NCI-H2171 (cell line): ENCODE results near the gene CS.
"Not testable (repeated sequence)": the region's sequence is repeated elsewhere in the genome, so short reads cannot be mapped to it uniquely, and the experiment has no call there.

Source experiments
- DNase-seq: peaks from one replicate; lab custom pipeline; 2025; lab: John Stamatoyannopoulos, UW

The CS gene

DNA sequence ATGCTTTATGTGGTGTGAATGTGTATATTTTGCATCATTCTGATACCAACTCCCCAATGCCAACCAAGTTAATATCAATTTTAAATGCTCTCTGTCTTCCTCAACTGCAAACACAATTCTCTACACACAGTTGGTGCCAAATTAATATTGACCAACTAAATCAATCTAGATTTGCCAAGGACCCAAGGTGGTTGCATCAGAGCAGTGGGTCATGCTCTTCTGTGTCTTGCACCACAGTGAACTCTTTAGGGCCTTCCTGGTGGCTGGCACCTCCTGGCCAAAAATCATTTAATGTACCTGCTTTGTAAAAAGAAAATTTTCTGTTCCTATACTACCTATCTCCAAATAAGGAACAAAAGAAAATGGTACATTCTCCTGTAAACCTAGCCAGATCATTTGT lies 19.3 kb downstream of the CS start:
- DNase-seq, result no peak

DNA sequence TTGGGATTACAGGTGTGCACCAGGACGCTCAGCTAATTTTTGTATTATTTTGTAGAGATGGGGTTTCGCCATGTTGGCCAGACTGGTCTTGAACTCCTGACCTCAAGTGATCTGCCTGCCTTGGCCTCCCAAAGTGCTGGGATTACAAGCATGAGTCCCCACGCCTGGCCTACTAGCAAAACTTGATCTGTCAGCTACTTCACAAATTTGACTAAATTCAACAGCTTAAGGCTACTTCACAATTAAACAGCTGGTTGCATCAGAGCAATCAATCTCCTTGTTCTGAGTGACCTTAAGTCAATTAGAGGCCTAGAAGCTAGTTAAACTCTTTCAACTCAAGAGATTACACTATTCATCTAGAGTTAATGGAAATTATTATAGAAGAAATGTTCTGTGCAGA lies 21.2 kb downstream of the CS start:
- DNase-seq, result no peak

DNA sequence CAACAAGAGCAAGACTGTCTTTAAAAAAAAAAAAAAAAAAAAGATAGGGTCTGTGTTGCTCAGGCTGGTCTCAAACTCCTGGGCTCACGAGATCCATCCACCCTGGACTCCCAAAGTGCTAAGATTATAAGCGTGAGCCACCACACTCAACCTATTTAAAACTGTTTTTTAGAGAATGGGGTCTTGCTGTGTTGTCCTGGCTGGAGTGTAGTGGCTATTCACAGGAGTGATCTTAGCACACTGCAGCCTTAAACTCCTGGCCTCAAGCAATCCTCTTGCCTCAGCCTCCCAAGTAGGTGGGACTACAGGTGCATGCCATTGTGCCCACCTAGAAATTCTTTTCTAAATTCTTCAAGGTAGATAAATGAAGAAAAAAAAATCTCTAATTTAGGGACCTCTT lies 25.8 kb downstream of the CS start:
- DNase-seq, result no peak

DNA sequence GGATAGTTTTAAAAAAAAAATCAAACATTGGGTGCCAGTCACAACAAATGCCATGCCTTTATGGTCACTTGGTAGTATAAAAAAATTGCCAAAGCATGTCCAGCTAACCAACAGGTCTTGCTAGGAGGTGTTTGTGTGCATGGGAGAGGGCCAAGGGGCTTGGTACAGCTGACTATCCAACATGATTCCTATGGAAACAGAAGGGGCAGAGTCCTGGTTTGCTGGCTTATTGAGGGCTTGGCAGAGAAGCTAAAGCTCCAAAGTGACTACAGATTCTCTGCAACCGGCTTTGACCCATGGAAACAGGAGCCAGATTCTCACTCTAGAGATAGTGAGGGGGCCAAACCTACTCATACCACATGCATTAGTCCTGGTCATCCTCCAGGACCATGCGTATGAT lies 27.7 kb downstream of the CS start:
- not testable (repeated sequence) for DNase-seq

DNA sequence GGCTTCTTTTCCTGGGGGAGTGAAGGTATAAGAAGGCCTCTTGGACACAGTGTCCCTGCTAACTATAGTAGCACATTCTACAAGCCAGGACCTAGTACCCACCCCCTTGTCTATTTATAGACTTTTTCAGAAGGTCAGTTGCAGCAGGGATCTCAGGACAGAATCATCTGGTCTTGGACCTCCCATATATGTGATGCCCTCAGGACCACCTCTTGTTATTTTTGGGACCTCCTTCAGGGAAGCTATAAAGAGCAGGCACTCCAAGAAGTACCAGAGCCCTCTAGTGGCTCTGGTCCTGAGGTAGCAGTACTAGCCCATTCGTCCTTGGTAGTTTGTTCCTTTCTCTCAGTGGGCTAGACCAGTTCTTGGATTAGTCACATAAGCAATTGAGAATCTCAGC lies 29.1 kb downstream of the CS start:
- no peak for DNase-seq

DNA sequence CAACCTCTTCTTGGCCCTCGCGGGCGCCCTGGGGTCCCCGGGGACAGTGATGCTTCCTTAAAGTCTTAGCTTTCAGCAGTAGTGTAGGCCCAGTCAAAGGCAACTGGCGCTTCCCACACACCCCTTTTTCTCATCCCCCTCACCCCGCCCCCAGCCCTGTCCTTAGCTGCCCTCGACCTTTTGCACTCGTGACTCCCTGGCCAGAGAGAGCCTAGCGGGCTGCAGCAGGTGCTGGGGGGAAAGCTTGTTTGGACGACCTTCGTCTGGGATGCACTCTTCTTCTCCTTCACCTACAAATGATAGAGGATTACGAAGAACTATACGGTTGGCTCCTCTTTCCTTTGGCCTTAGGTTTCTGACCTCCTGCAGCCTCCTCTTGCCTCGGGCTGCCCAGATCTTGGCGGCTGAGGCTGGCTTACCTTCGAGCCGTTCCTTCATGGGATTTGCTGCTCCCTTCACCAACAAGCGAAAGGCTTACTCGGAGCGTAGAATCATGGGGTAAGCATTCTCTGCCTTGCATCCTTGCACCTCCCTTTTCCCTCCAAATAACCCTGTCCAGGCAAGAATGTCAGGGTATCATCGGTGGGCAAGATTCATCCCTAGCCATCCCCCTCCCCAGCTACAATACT lies 32.6 kb downstream of the CS start:
- DNase-seq, result no peak

DNA sequence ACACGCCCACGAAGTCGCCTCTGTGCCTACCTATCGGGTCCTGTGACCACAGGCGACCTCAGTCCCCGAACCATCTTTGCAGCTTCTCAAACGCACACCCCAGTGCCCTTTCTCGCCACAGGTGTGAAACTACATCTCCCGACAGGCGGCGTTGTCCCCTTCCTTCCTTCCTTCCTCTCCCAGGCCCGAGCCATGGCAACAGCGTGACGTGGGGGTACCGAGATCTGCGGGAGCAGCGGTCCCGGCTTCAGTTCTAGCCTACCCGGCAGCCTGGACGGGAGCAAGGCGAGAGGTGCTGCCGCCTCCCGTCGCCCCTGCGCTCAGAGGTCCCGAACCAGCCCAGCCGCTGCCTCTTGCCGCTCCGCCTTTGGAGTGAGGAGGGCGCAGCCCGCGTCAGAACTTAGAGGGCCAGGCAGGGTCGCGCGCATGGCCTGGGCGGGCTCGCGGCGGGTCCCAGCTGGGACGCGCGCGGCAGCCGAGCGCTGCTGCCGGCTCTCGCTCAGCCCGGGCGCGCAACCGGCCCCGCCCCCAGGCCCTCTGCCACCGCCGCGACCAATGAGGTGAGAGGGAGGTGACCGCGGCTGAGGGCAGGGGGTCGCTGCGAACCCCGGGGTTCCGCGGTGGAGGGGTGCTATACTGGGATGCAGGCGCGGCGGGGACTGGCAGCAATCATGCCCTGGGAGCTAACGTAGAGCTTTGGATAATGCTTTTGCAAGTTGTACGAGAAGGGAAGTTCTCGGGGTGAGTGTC lies 33.3 kb downstream of the CS start, which contains the start of gene COQ10A:
TSS of gene COQ10A (plus strand) at position 250 of the 750 bp plus-strand sequence. CDS start at position 427, 177 bp downstream.
- DNase-seq, result peak; percentile 82

DNA sequence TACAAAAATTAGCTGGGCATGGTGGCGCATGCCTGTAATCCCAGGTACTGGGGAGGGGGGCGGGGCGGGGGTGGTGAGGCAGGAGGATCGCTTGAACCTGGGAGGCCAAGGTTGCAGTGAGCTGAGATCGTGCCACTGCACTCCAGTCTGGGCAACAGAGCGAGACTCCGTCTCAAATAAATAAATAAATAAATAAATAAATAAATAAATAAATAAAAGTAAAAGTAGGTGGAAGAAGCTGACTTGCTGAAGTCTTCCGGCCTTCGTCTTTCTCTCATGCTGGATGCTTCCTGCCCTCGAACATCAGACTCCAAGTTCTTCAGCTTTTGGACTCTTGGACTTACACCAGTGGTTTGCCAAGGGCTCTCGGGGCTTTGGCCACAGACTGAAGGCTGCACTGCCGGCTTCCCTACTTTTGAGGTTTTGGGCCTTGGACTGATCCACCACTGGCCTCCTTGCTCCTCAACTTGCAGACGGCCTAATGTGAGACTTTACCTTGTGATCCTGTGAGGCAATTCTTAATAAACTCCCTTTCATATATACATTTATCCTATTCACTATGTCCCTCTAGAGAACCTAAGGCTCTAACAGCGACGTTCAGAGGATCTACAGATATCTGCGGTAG lies 34.0 kb downstream of the CS start:
- not testable (repeated sequence) for DNase-seq

DNA sequence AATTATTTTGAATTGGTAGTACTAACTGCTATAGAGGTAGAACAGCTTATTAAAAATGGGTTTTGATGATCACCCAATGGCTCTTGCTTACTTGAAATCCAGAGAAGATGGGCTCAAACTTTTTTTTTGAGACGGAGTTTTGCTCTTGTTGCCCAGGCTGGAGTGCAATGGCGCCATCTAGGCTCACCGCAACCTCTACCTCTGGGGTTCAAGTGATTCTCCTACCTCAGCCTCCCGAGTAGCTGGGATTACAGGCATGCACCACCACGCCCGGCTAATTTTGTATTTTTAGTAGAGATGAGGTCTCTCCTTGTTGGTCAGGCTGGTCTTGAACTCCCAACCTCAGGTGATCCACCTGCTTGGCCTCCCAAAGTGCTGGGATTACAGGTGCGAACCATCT lies 37.2 kb downstream of the CS start:
- DNase-seq, result not testable (repeated sequence)

DNA sequence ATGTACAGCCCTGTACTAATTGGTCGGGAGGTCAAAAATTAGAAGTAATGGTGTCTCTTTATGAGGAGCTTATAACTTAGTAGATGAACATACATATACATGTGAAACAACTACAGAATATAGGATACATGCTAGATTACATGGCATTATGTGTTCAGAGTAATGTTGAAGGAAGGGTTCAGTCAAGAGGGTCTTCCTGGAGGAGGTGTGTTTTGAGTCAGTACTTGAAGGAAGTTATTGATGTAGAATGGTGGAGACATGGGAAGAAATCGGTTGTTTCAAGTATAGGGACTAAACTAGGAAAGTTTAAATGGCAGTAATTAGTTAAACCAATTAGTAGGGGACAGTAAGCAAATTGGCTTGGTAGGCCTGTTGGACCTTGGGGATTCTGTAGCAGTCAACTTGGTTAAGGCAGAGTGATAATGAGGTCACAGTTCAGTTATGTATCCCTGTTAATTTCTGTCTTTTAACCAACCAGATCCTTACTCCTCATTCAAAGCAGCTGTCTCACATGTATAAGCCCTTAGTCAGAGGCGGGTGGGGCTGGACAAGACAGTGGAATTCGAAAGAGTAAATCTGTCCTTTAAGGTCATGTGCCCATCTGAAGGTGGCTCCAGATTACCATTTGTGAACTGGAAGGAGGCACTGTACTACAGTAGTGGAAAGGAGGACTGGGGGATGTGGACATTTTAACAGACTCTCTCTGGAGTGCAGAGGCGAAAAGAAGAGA lies 38.5 kb downstream of the CS start:
- DNase-seq, result no peak

DNA sequence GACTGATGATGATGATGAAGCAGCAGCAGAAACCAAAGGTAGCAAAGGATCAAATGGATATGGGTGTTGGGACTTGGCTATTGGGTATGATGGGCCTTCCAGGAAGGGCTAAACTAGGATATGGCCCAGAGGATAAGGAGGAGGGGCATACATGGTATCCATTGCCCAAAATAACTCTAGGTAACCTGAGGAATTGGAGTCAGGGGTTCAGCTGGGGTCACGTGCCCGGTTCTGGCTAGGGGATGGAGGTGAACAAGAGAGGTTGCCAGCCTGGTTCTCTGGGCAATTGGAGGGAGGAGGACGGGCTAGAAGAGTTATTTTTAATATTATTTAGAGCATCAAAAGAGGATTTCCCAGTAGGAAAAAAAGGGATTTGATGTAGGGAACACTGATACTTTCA lies 39.2 kb downstream of the CS start:
- DNase-seq, result no peak

DNA sequence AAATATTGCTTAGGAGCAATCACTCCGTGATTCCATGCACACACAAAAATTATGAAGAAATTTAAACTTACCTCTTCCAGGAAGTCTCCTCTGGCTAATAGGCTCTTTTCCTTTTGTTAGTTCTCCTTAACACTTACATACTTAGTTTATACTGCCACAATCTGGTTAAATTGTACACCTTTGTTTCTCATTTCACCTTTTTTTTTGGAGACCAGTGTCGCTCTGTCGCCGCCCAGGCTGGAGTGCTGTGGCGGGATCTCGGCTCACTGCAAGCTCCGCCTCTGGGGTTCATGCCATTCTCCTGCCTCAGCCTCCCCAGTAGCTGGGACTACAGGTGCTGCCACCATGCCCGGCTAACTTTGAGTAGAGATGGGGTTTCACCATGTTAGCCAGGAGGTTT lies 39.8 kb downstream of the CS start:
- no peak for DNase-seq

DNA sequence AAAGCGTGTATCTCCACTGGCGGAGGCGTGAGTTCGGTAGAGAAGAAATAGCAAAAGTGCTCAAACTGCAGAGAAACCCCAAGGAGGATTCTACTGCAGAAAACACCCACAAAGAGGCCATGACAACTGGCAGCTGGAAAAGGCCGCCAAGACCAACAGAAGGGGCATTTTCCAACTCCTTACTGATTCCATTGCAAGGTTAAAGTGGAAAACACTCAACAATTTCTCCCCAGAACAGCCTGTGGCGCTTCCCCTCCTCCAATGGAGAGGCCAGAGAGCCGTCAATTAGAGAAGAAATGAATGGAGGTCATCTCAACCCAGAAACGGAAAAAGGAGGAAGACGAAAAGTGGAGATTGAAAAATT lies 41.3 kb downstream of the CS start:
- DNase-seq, result no peak

DNA sequence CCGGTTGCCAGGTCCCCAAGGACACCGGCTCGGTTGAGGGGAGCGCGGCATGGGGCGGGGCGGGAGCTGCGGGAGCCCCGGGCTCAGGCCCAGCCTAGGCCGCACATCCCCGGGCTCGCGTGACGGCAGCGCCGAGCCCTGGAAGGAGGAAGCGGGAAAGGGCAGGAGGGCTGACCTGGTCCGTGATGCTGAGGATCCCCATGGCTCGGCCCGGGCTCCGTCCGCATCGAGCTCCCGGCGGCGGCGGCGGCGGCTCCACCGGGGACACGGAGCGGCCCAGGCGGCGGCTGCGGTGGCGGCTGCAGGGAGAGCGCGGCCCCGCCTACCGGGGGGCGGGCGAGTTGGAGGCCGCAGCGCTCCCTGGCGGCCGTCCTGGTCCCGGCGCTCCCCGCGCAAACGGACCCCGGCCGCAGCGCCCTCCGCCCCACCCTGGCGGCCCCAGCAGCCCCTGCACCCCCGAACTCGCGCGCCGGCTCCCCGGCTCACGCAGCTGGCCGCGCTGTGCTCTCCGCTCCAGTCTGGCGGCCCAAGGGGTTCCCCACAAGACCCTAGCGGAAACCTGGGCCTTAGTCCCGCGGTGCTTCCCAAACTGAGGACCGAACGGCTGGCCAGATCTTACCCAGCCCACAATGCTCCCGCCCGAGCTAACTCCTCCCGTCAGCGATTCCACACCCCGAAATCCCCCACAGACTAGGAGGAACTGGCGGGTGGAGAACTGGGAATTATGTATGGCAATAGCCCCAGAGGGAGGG lies 41.9 kb downstream of the CS start, which contains the start of gene ANKRD52:
TSS of gene ANKRD52 (minus strand) at position 317 of the 752 bp plus-strand sequence. CDS start at position 202, 115 bp downstream.
- DNase-seq, result peak; percentile 74

DNA sequence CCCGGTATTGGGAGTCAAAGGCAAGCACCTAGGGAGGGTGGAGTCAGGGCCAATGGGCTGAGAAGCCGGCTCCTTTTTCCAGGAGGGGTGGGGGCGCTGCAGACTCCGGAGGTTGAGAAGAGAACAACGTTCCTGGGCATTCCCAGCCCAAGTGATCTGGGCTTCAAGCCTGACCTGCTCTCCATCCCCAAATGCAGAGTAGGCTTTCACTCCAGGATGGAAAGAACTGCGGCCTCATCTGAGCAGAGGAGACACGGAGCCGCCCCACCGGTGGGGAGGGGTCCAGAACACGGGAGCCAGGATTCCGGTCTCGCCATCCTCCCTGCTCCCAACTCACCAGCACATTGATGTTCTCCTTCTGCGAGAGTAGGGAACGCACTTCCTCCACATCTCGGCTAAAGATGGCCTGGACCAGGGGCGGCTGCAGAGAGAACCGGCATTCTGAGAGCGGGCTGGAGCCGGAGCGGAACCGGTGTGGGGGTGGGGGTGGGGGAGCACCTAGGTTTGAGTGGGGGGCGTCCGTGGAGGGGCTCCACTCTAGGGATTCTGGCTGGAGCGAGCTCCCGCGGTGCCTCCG lies 42.6 kb downstream of the CS start:
- DNase-seq, result peak; percentile 22

DNA sequence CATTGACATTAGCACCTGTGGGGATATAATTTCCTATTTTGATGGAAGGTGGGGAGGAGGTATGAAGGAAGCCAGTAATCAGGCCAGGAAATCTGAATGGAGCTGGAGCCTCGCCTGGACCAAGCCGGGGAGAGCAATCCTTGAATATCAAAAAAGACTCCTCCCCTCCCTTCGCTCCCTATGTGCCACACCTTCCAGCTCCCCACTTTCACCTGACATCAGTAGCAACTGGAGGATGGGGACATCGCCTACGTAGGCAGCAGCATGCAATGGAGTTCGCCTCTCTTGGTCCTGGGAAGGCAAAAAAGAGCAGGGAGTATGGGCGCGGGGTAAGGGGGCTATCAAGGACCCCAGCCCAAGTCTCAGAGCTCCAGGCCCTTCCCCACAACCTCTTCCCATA lies 43.1 kb downstream of the CS start:
- no peak for DNase-seq

DNA sequence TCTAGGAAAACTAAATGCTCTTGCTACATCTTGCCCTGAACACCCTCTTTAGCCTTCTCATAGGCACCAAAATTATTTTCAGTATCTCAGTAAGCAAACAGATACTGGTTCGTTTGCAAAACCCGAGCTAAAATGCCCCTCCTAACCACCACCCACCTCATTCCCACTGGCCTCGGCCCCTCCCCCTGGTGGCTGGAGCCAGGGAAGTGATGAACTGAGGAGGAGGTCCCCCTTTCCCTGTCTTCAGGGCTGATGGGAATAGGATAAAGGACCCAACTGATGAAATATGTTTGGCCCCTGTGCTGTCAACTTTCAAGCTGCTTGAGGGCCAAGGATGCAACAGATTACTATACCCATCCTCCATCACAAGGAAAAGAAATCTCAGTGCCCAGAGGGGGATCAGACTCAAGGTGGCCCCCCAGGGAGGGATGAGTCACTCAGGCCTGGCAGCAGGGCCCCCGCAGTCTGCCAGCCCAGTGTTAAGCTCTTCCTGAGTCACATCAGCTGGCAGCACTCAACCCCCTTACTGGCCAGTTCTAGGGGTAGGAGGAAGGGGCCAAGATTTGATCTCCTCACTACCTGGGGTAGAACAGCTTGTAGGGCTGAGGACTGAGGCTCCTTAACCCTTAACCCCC lies 43.7 kb downstream of the CS start:
- no peak for DNase-seq

DNA sequence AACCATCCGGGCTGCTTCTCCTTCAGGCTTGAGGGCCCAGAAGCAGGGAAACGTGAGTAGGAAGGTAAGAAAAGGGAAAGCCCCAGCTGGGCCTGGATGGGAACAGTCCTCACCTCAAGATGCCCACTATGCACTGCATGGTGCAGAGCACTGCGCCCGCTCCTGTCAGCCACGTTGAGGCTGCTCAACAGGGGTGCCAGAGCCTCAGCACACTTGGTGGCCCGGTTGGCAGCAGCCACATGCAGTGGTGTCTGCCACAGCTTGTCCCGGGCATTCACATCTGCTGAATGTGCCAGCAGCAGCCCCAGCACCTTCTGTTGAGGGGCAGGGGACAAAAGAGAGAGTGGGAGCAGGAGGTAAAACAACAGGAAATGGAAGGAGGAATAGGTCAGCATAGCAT lies 44.5 kb downstream of the CS start:
- DNase-seq, result no peak

DNA sequence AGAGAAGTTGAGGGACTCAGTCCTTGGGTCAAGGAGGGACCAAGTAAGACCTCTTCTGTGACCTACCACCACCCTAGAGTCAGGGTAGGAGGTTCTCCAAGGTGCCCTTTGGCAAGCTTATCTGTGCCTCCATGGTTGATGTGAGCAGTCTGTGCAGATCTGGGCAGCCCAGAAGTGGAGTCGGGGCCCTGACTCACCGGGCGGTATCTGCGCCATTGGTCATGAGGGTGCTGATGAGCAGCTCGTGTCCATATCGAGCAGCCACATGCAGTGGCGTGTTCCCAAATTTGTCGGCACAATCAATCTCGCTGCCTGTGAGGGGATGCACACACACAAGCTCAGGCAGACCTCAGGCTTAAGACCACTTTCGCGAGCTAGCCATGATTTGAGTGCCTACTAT lies 47.0 kb downstream of the CS start:
- no peak for DNase-seq

DNA sequence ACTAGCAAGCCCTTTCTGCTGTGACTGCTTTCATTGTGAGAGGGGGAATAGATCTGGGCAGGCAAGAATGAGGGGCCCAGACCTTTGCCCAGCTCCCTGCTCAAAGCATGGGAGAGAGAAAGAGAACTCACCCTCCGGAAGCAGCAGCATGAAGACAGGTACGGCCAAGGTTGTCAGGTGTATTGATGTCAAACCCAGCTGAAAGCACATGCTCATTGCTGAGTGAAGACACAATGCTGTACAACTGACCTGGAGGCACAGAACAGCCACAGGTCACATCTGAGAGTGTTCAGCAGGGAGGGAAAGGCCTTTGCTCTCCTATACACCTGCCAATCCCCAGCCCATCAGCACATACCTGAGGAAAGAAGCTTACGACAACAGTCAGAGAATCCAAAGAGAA lies 47.5 kb downstream of the CS start:
- no peak for DNase-seq

DNA sequence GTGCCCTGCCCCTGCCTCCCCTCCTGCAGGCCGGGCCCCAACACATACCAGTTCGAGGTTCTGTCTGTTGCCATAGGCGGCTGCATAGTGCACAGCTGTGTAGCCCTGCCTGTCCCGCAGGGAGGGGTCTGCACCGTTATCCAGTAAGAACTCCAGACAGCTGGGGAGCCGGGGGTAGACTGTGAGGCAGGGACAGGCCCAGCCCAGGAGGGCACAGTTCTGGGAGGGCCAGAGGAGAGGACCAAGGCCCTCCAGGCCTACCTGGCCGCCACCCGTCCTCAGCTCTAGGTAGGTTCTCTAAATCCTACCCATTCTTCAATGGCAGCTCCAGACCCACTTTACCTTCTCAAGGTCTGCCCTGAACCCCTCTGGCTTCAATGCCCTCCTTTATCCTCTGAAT lies 51.4 kb downstream of the CS start:
- DNase-seq, result no peak
